ENCODE measurements around the gene NMB.

DNA sequence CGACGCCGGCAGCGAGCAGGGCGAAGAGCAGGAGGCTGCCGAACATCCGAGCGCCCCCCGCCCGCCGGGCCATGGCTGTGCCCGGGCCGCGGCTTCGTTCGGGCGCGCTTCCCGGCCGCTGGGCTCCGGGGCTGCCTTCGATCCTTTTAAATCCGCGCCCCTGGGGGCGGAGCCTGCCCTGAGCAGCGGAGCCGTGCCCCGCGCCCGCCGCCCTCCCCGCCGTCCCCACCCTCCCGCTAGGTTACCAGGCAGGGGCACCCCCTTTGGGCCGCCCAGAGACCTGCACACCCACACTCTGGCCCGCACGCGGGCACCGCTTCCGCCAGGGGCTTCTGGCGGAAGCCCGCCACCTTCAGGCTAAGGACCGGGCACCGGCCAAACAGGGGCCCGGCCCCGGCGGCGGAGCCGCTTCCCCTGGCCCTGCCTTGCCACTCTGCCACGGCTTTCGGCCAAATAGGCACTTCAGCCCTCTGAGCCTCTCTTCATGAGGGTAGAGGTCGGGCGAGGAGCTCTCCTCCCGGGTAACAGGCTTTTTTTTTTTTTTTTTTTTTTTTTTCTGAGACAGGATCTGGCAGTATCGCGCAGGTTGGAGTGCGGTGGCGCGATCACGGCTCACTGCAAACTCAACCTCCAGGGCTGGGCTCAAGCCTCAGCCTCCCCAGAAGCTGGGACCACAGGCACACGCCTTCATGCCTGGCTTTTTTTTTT lies at the start of gene NMB:
- TF ChIP-seq, protein P1, sequence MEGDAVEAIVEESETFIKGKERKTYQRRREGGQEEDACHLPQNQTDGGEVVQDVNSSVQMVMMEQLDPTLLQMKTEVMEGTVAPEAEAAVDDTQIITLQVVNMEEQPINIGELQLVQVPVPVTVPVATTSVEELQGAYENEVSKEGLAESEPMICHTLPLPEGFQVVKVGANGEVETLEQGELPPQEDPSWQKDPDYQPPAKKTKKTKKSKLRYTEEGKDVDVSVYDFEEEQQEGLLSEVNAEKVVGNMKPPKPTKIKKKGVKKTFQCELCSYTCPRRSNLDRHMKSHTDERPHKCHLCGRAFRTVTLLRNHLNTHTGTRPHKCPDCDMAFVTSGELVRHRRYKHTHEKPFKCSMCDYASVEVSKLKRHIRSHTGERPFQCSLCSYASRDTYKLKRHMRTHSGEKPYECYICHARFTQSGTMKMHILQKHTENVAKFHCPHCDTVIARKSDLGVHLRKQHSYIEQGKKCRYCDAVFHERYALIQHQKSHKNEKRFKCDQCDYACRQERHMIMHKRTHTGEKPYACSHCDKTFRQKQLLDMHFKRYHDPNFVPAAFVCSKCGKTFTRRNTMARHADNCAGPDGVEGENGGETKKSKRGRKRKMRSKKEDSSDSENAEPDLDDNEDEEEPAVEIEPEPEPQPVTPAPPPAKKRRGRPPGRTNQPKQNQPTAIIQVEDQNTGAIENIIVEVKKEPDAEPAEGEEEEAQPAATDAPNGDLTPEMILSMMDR (IDR thresholded peaks at IDR 0.05; ENCODE audit: low read depth, low read length) = peak; percentile 76
- TF ChIP-seq EZH2phosphoT487 (IDR thresholded peaks at IDR 0.05; ENCODE audit: low read depth) = no peak

Measured in OCI-LY3 (cell line).